NOMO-1 (cell line): ENCODE results near the gene SIDT2.
A peak's percentile ranks its signal among the peaks of the same experiment; 100 is the strongest.
"Not testable (repeated sequence)": the region's sequence is repeated elsewhere in the genome, so short reads cannot be mapped to it uniquely, and the experiment has no call there.

ENCODE experiments used
- DNase-seq, 2 experiments: peaks; one replicate each; lab custom pipeline; 2025; ENCODE audit not compliant: unreplicated experiment in 2 of 2; lab: John Stamatoyannopoulos, UW

SIDT2 gene

GRCh38 chr11:117178210-117179034, at the start of gene SIDT2:
SIDT2 (plus strand) TSS chr11:117178743; CDS start chr11:117179264, 521 bp downstream.
- DNase-seq, result peak; percentile 92

GRCh38 chr11:117130396-117130795, 48.1 kb upstream of the SIDT2 start:
- not testable (repeated sequence) for DNase-seq

GRCh38 chr11:117130879-117131278, 47.7 kb upstream of the SIDT2 start:
- DNase-seq, result no peak

- no peak for DNase-seq
Measured at GRCh38 chr11:117134431-117134830, 44.1 kb upstream of the SIDT2 start.

- DNase-seq, result not testable (repeated sequence)
Measured at GRCh38 chr11:117134979-117135378, 43.6 kb upstream of the SIDT2 start.

GRCh38 chr11:117137223-117138086, 41.1 kb upstream of the SIDT2 start:
- DNase-seq, result not testable (repeated sequence)

- peak in 1 of 2 experiments; percentile 38 for DNase-seq
Measured at GRCh38 chr11:117143390-117143789, 35.2 kb upstream of the SIDT2 start.

- DNase-seq, result peak; percentile 92
Measured at GRCh38 chr11:117143871-117144476, 34.6 kb upstream of the SIDT2 start, which contains the start of gene PAFAH1B2. PAFAH1B2 (plus strand) TSS chr11:117144287; CDS start chr11:117152448, 8,161 bp downstream.

GRCh38 chr11:117144477-117145392, 33.8 kb upstream of the SIDT2 start:
- peak; percentile 48 to 88 for DNase-seq

- peak; percentile 39 to 44 for DNase-seq
Measured at GRCh38 chr11:117145393-117145761, 33.2 kb upstream of the SIDT2 start.

- DNase-seq, result no peak
Measured at GRCh38 chr11:117146521-117146920, 32.0 kb upstream of the SIDT2 start.

- DNase-seq, result no peak
Measured at GRCh38 chr11:117152066-117152465, 26.5 kb upstream of the SIDT2 start.

- no peak for DNase-seq
Measured at GRCh38 chr11:117154468-117154867, 24.1 kb upstream of the SIDT2 start.

GRCh38 chr11:117157507-117157906, 21.0 kb upstream of the SIDT2 start:
- DNase-seq, result no peak

- no peak for DNase-seq
Measured at GRCh38 chr11:117159892-117160291, 18.7 kb upstream of the SIDT2 start.

GRCh38 chr11:117160826-117161225, 17.7 kb upstream of the SIDT2 start:
- DNase-seq, result peak in 1 of 2 experiments; percentile 37

- DNase-seq, result no peak
Measured at GRCh38 chr11:117166491-117166890, 12.1 kb upstream of the SIDT2 start.

- no peak for DNase-seq
Measured at GRCh38 chr11:117169736-117170135, 8.8 kb upstream of the SIDT2 start.

- DNase-seq, result no peak
Measured at GRCh38 chr11:117170210-117170609, 8.3 kb upstream of the SIDT2 start.

- DNase-seq, result no peak
Measured at GRCh38 chr11:117171007-117171403, 7.5 kb upstream of the SIDT2 start.
